HepG2 (cell line): ENCODE results near the gene USF2. TPM values are rescaled to one million over a fixed set of nuclear protein-coding genes. Genes with fewer than 3 reads are reported as not detected.

Experiments used
- ATAC-seq: fragments of 200-7000 bp; cut with Tn5 transposase; 3 replicates; pipeline ENCODE4 v1.9.1; 2020; ENCODE audit warnings: mild to moderate bottlenecking, moderate library complexity
- BruUV-seq: library from RNA; stranded (reverse); fragments of 400-500 nt; replicated peaks from 2 replicates; lab custom pipeline; 2021; lab: Mats Ljungman, UMichigan
- CTCF ChIA-PET: fragments of 300-600 bp; formaldehyde crosslinking; extraction: SDS; loops from one replicate; lab custom pipeline; 2021; ENCODE audit warnings: low total read pairs, inconsistent platforms, low intra/inter-chr PET ratio; lab: Yijun Ruan, JAX
- POLR2A ChIA-PET: fragments of 350-600 bp; sonication (Branson Sonifier 250); formaldehyde crosslinking; loops from one replicate; lab custom pipeline; 2020; ENCODE audit warnings: antibody characterized with exemption, inconsistent platforms; lab: Yijun Ruan, JAX
- DNase-seq: peaks from one replicate; pipeline ENCODE4 v3.0.0-alpha.2; 2015; ENCODE audit warnings: low spot score
- FAIRE-seq: peaks from 3 replicates; lab custom pipeline; 2011; peaks lifted over from hg19 to GRCh38; lab: Jason Lieb, UNC
- H2AFZ ChIP-seq: one replicate; pipeline ENCODE4 v1.6.1; 2011; ENCODE audit warnings: low read length, inconsistent platforms
- H3K27ac ChIP-seq: fragments of 300-600 bp; 3 replicates; pipeline ENCODE4 v1.8.0; 2011; ENCODE audit warnings: mixed run types, mild to moderate bottlenecking, mixed read lengths, low read length, inconsistent platforms; ENCODE audit not compliant: insufficient read depth; ENCODE audit errors: extremely low read length
- H3K27me3 ChIP-seq, 2 experiments: fragments of 200-600 bp in 1 of 2; 2 replicates in 1 of 2; 3 replicates in 1 of 2; pipeline versions ENCODE4 v1.6.0 to v1.8.0; 2011; ENCODE audit warnings: low read length in 2 of 2, mild to moderate bottlenecking in 2 of 2, moderate library complexity in 2 of 2, inconsistent platforms in 1 of 2; ENCODE audit not compliant: insufficient read depth in 2 of 2, control insufficient read depth in 1 of 2
- H3K36me3 ChIP-seq, 2 experiments: fragments of 200-600 bp in 1 of 2; replicated peaks in 1 of 2; 2 replicates in 1 of 2; 3 replicates in 1 of 2; pipeline versions ENCODE4 v1.5.1 to v1.8.0; 2011; ENCODE audit warnings: low read length in 2 of 2, inconsistent platforms in 1 of 2; ENCODE audit not compliant: insufficient read depth in 2 of 2, control insufficient read depth in 1 of 2
- H3K4me1 ChIP-seq: 2 replicates; pipeline ENCODE4 v1.5.1; 2012; ENCODE audit warnings: low read length, inconsistent platforms; ENCODE audit not compliant: insufficient read depth
- H3K4me2 ChIP-seq: 2 replicates; pipeline ENCODE4 v1.6.0; 2011; ENCODE audit warnings: low read depth, low read length, inconsistent platforms
- H3K4me3 ChIP-seq, 3 experiments: fragments of 200-600 bp in 1 of 3; sonication (generic), shearing (Covaris generic) in 1 of 3; replicated peaks in 1 of 3; 2 replicates each; pipeline ENCODE4 v1.5.1; 2011 to 2016; ENCODE audit warnings: low read length in 3 of 3, inconsistent platforms in 2 of 3, low read depth in 2 of 3, mild to moderate bottlenecking in 2 of 3, control low read depth in 1 of 3, mixed read lengths in 1 of 3; ENCODE audit not compliant: insufficient read depth in 1 of 3
- H3K79me2 ChIP-seq: one replicate; pipeline ENCODE4 v1.6.1; 2011; ENCODE audit warnings: low read length, inconsistent platforms; ENCODE audit not compliant: insufficient read depth
- H3K9ac ChIP-seq: 2 replicates; pipeline ENCODE4 v1.6.0; 2011; ENCODE audit warnings: mild to moderate bottlenecking, low read depth, low read length, inconsistent platforms; ENCODE audit not compliant: insufficient read depth
- H3K9me3 ChIP-seq: 2 replicates; pipeline ENCODE4 v1.5.1; 2012; ENCODE audit warnings: mild to moderate bottlenecking, low read length
- H4K20me1 ChIP-seq: 2 replicates; pipeline ENCODE4 v1.6.0; 2011; ENCODE audit warnings: inconsistent platforms, mild to moderate bottlenecking, low read length, moderate library complexity; ENCODE audit not compliant: insufficient read depth
- ATAD3A ChIP-seq: sonication (generic); formaldehyde crosslinking; IDR thresholded peaks from 2 replicates; pipeline ENCODE4 v1.4.0; 2020; ENCODE audit warnings: missing genetic modification reagents
- FOSL2 ChIP-seq: sonication (generic); formaldehyde crosslinking; IDR thresholded peaks from 2 replicates; pipeline ENCODE4 v1.4.0; 2020; ENCODE audit warnings: missing genetic modification reagents
- GPN1 ChIP-seq: sonication (generic); formaldehyde crosslinking; IDR thresholded peaks from 2 replicates; pipeline ENCODE4 v1.5.1; 2020; ENCODE audit warnings: missing genetic modification reagents, borderline replicate concordance
- LBX2 ChIP-seq: sonication (generic); formaldehyde crosslinking; IDR thresholded peaks from 2 replicates; pipeline ENCODE4 v1.5.0; 2020; ENCODE audit warnings: missing genetic modification reagents, mild to moderate bottlenecking, borderline replicate concordance
- MATR3 ChIP-seq: sonication (generic); formaldehyde crosslinking; IDR thresholded peaks from 2 replicates; pipeline ENCODE4 v1.4.0; 2020; ENCODE audit warnings: missing genetic modification reagents
- RFX5 ChIP-seq: IDR thresholded peaks from 2 replicates; pipeline ENCODE4 v1.6.1; 2011; ENCODE audit warnings: low read depth, low read length, improper control_type of control experiment
- SUZ12 ChIP-seq: fragments of 150-350 bp; IDR thresholded peaks from 2 replicates; pipeline ENCODE4 v1.6.1; 2014; ENCODE audit warnings: low read depth, low read length
- TSC22D2 ChIP-seq: sonication (generic); formaldehyde crosslinking; IDR thresholded peaks from 2 replicates; pipeline ENCODE4 v1.5.1; 2020; ENCODE audit warnings: missing genetic modification reagents, mild to moderate bottlenecking, borderline replicate concordance
- ZBTB34 ChIP-seq: sonication (generic); formaldehyde crosslinking; IDR thresholded peaks from 2 replicates; pipeline ENCODE4 v1.8.0; 2022; ENCODE audit warnings: mild to moderate bottlenecking, missing genetic modification reagents
- ZGPAT ChIP-seq: IDR thresholded peaks from 2 replicates; pipeline ENCODE4 v1.6.1; 2016; ENCODE audit warnings: mild to moderate bottlenecking
- ZNF326 ChIP-seq: sonication (generic); formaldehyde crosslinking; IDR thresholded peaks from 2 replicates; pipeline ENCODE4 v1.4.0; 2020; ENCODE audit warnings: missing genetic modification reagents, borderline replicate concordance
- ZNF496 ChIP-seq: sonication (generic); formaldehyde crosslinking; IDR thresholded peaks from 2 replicates; pipeline ENCODE4 v1.8.1; 2023; ENCODE audit warnings: mild to moderate bottlenecking, moderate library complexity, missing genetic modification reagents; ENCODE audit not compliant: insufficient replicate concordance
- ZNF512B ChIP-seq: sonication (generic); formaldehyde crosslinking; IDR thresholded peaks from 2 replicates; pipeline ENCODE4 v1.5.1; 2020; ENCODE audit warnings: missing genetic modification reagents, mild to moderate bottlenecking, borderline replicate concordance
- ZNF780A ChIP-seq: sonication (generic); formaldehyde crosslinking; IDR thresholded peaks from 2 replicates; pipeline ENCODE4 v1.8.0; 2022; ENCODE audit warnings: mild to moderate bottlenecking, missing genetic modification reagents, moderate library complexity
- WGBS: methylation state at CpG from one replicate; pipeline ENCODE4 v1.1.6; 2017; ENCODE audit warnings: low lambda C conversion rate; 5-methylcytosine and 5-hydroxymethylcytosine counted together
- in situ Hi-C: cut with HindIII; loops from 2 replicates; pipeline ENCODE4 v1.10.0; 2017; ENCODE audit warnings: low pct_unique_long_range_greater_than_20kb; ENCODE audit not compliant: extremely low pct_ligation_motif_present
- intact Hi-C: fragments of 100-400 bp; cut with micrococcal nuclease; formaldehyde crosslinking; loops from one replicate; pipeline ENCODE4 v1.10.0; 2022; ENCODE audit not compliant: unreplicated experiment
- polyA plus RNA-seq, 8 experiments: library from polyadenylated mRNA; depleted of rRNA in 3 of 8; stranded (reverse) in 7 of 8; unstranded in 1 of 8; fragments of >200 nt; fragmentation: Illumina TruSeq in 4 of 8; extraction: Trizol in 4 of 8; gene quantifications; 2 replicates each; pipeline versions ENCODE4 v1.2.1 to v1.2.3, GENCODE V29; 2011 to 2016; ENCODE audit warnings: low read depth in 4 of 8, missing spikeins in 1 of 8, mixed read lengths in 1 of 8; ENCODE audit not compliant: insufficient read depth in 1 of 8
- total RNA-seq, 5 experiments: library from RNA; depleted of rRNA; stranded (reverse); fragments of >200 nt; fragmentation: Illumina TruSeq; extraction: Trizol; gene quantifications; 2 replicates each; pipeline ENCODE4 v1.2.3, GENCODE V29; 2016; ENCODE audit warnings: low read depth in 1 of 5

Gene USF2
- total and polyA plus RNA-seq, 2 of the 13 experiments (the other 11 are each of a cell fraction or from before 2014, with no cell fraction given): 54.9 to 106 TPM

- FAIRE-seq (no peak), ATAC-seq (no peak)
- H3K27me3 ChIP-seq: peaks cover 6 to 46% of the 10 kb centered on the region in 2 experiments
These were observed 25.0 kb downstream of the USF2 start for GRCh38 chr19:35293808-35294207.

More at GRCh38 chr19:35293808-35294207, 25.0 kb downstream of the USF2 start:
- H3K79me2 ChIP-seq: no peaks in the 10 kb centered on the region
- WGBS: 12% methylated on average over 8 of the region's 17 CpGs
- POLR2A ChIA-PET: no interaction called here
- peaks cover 66% of the 10 kb centered on the region for H3K4me1 ChIP-seq
- no peak overlapping the region for H3K4me2 ChIP-seq
- no peaks in the 10 kb centered on the region for H3K9me3 ChIP-seq
- H3K27ac ChIP-seq: no peak overlapping the region
- no peak for TF ChIP-seq ZNF780A (CRISPR knock-in tag)
- no peak for TF ChIP-seq RFX5
- TF ChIP-seq ZGPAT (CRISPR knock-in tag): no peak
- no peak for TF ChIP-seq ZBTB34
- TF ChIP-seq ZNF512B (CRISPR knock-in tag): no peak
- no peak for TF ChIP-seq SUZ12
- TF ChIP-seq FOSL2 (CRISPR knock-in tag): no peak
- TF ChIP-seq LBX2 (CRISPR knock-in tag): no peak
- TF ChIP-seq ZNF326 (CRISPR knock-in tag): no peak
- TF ChIP-seq ATAD3A (CRISPR knock-in tag): no peak
- no peak for TF ChIP-seq ZNF496 (CRISPR knock-in tag)
- TF ChIP-seq GPN1 (CRISPR knock-in tag): no peak
- TF ChIP-seq MATR3 (CRISPR knock-in tag): no peak
- TF ChIP-seq TSC22D2 (CRISPR knock-in tag): no peak
- TF ChIP-seq, all 625 proteins: peak for 0
- CTCF ChIA-PET: no interaction called here
- in situ Hi-C loops: no loop called here
- Histone ChIP-seq H3K36me3 (no peaks in the 10 kb centered on the region), H3K9ac (no peak overlapping the region), H4K20me1 (no peaks in the 10 kb centered on the region), H2AFZ (no peak overlapping the region), H3K4me3 (no peak overlapping the region)
- DNase-seq: no peak
- intact Hi-C loops: no loop called here
- no TSS peak for BruUV-seq
